Panc1 (cell line): ENCODE results near the gene HOXB3.

ENCODE experiments used
- CTCF ChIP-seq: fragments of 450-650 bp; IDR thresholded peaks from 2 replicates; pipeline ENCODE4 v1.5.1; 2017; ENCODE audit warnings: mild to moderate bottlenecking
- POLR2AphosphoS5 ChIP-seq: IDR thresholded peaks from 2 replicates; pipeline ENCODE4 v1.6.1; 2012; ENCODE audit warnings: mild to moderate bottlenecking, low read depth, low read length, moderate library complexity
- SIN3A ChIP-seq: IDR thresholded peaks from 2 replicates; pipeline ENCODE4 v1.6.1; 2012; ENCODE audit warnings: low read depth, mild to moderate bottlenecking, low read length, moderate library complexity, borderline replicate concordance; ENCODE audit not compliant: insufficient read depth
- TCF7L2 ChIP-seq: IDR thresholded peaks from 2 replicates; pipeline ENCODE4 v1.6.1; 2011; ENCODE audit warnings: mild to moderate bottlenecking, low read depth, low read length, inconsistent platforms

GRCh38 chr17:48558057-48558830 lies 31.8 kb downstream of the HOXB3 start:
- TF ChIP-seq POLR2AphosphoS5, result no peak; the same call in none of the 2 replicates
- TF ChIP-seq CTCF, result no peak
- no peak for TF ChIP-seq SIN3A
- TF ChIP-seq TCF7L2, result no peak
